ENCODE results near the gene TTN. TPM values are rescaled to one million over a fixed set of nuclear protein-coding genes. Genes with fewer than 3 reads are reported as not detected.

Gene TTN
- total RNA-seq, 1 experiment from 2014 or later, result under 0.01 TPM

DNA sequence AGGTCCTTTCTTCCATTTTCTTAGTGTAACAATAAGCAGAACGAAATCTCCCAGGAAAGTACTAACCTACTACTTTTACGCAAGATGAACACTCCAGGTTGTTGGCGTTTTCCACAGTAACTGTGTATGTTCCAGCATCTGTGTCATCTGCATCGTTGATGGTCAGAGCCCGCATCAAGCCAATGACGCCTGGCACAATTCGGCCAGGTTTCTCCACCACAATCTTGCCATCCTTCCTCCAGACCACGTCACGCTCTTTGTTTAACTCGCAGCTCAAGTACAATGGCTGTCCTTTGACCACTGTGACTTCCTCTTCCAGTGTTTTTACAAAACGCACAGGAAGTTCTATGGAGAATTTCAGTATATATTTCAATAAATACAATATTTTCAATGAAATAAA is 171.3 kb downstream of the TTN start:
- ChIA-PET CTCF (no interaction called here), POLR2A (no interaction called here)
- H3K27ac Mint-ChIP-seq (ENCODE audit: low read depth, unreplicated experiment), result no peak overlapping the region
- no peak for DNase-seq (ENCODE audit: unreplicated experiment)
- no peak for TF ChIP-seq CTCF (IDR thresholded peaks at IDR 0.05; ENCODE audit: unreplicated experiment)
- BruUV-seq (replicated peaks), result no TSS peak
- H3K36me3 Mint-ChIP-seq (ENCODE audit: insufficient read depth, unreplicated experiment), result no peaks in the 10 kb centered on the region
- intact Hi-C loops (cut with micrococcal nuclease), result no loop called here
- no peak overlapping the region for H3K4me3 Mint-ChIP-seq (ENCODE audit: unreplicated experiment)
- no peaks in the 10 kb centered on the region for H3K9me3 Mint-ChIP-seq (ENCODE audit: unreplicated experiment)
- H3K4me1 Mint-ChIP-seq (ENCODE audit: insufficient read depth, unreplicated experiment), result no peaks in the 10 kb centered on the region
- peaks cover 8% of the 10 kb centered on the region for H3K27me3 Mint-ChIP-seq (ENCODE audit: insufficient read depth, unreplicated experiment)

DNA sequence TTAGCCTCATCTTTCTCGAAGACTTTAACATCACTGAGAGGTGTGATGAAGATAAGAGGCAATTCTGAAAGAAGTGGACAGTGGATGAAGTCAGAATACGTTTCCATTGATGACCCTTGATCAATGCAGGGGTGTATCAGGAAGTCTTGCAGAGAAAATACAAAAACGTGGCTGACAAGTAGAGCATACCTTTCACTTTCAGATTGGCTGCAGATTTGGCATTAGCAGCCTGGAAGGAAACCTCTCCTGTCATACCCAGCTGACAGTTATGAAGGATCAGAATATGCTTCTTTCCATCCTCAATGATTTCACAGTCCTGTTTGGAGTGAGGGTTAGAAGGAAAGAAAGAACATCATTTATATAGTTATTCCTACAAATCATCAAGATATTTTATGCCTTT is 174.5 kb downstream of the TTN start:
- POLR2A ChIA-PET, result no interaction called here
- no peaks in the 10 kb centered on the region for H3K27me3 Mint-ChIP-seq (ENCODE audit: insufficient read depth, unreplicated experiment)
- no peaks in the 10 kb centered on the region for H3K36me3 Mint-ChIP-seq (ENCODE audit: insufficient read depth, unreplicated experiment)
- H3K9me3 Mint-ChIP-seq (ENCODE audit: unreplicated experiment), result no peaks in the 10 kb centered on the region
- H3K4me1 Mint-ChIP-seq (ENCODE audit: insufficient read depth, unreplicated experiment), result no peaks in the 10 kb centered on the region
- no peak overlapping the region for H3K27ac Mint-ChIP-seq (ENCODE audit: low read depth, unreplicated experiment)
- no peak for TF ChIP-seq CTCF (IDR thresholded peaks at IDR 0.05; ENCODE audit: unreplicated experiment)
- DNase-seq (ENCODE audit: unreplicated experiment), result no peak
- no peak overlapping the region for H3K4me3 Mint-ChIP-seq (ENCODE audit: unreplicated experiment)
- CTCF ChIA-PET, result no interaction called here
- intact Hi-C loops (cut with micrococcal nuclease), result no loop called here
- BruUV-seq (replicated peaks), result no TSS peak

GRCh38 chr2:178630581-178630980 is 176.6 kb downstream of the TTN start:
- no peak for DNase-seq (ENCODE audit: unreplicated experiment)
- Mint-ChIP-seq H3K36me3 (ENCODE audit: insufficient read depth, unreplicated experiment) (no peaks in the 10 kb centered on the region), H3K9me3 (ENCODE audit: unreplicated experiment) (no peaks in the 10 kb centered on the region), H3K27ac (ENCODE audit: low read depth, unreplicated experiment) (no peak overlapping the region), H3K4me1 (ENCODE audit: insufficient read depth, unreplicated experiment) (no peaks in the 10 kb centered on the region), H3K4me3 (ENCODE audit: unreplicated experiment) (no peak overlapping the region), H3K27me3 (ENCODE audit: insufficient read depth, unreplicated experiment) (no peaks in the 10 kb centered on the region)
- intact Hi-C loops (cut with micrococcal nuclease), result no loop called here
- no TSS peak for BruUV-seq (replicated peaks)
- ChIA-PET CTCF (no interaction called here), POLR2A (no interaction called here)
- no peak for TF ChIP-seq CTCF (IDR thresholded peaks at IDR 0.05; ENCODE audit: unreplicated experiment)

DNA sequence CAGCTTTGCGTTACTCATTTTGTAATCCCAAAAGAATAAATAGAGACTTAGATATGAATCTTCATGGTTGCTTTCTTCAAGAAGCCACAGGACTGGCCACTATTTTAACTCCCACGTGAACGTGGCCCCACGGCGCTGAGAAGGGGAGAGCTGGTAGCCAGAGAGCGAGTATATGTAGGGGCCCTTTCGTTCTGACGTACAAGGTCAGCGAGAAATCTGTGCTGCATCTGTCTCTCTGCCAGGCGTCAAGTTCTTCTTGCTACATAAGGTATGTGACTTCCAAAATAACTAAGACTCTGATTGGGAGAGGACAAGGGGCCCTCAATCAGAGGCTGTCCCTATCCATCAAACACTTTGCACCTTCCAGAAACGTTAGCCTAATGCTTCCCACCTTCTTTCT is 177.8 kb downstream of the TTN start:
- no peak for TF ChIP-seq CTCF (IDR thresholded peaks at IDR 0.05; ENCODE audit: unreplicated experiment)
- no peaks in the 10 kb centered on the region for H3K27me3 Mint-ChIP-seq (ENCODE audit: insufficient read depth, unreplicated experiment)
- intact Hi-C loops (cut with micrococcal nuclease), result no loop called here
- H3K4me3 Mint-ChIP-seq (ENCODE audit: unreplicated experiment), result no peak overlapping the region
- BruUV-seq (replicated peaks), result no TSS peak
- no peaks in the 10 kb centered on the region for H3K36me3 Mint-ChIP-seq (ENCODE audit: insufficient read depth, unreplicated experiment)
- DNase-seq (ENCODE audit: unreplicated experiment), result no peak
- ChIA-PET CTCF (no interaction called here), POLR2A (no interaction called here)
- no peaks in the 10 kb centered on the region for H3K4me1 Mint-ChIP-seq (ENCODE audit: insufficient read depth, unreplicated experiment)
- H3K9me3 Mint-ChIP-seq (ENCODE audit: unreplicated experiment), result no peaks in the 10 kb centered on the region
- H3K27ac Mint-ChIP-seq (ENCODE audit: low read depth, unreplicated experiment), result no peak overlapping the region

Measured in MCF 10A (cell line).